KMS-11 (cell line): ENCODE measurements around the gene RMI2.

Source experiments
- H2AFZ ChIP-seq: fragments of 200-600 bp; sonication (generic); 2 replicates; pipeline ENCODE4 v1.6.1; 2016; ENCODE audit warnings: antibody characterized with exemption, mixed run types, low read depth
- H3K27ac ChIP-seq: fragments of 200-600 bp; sonication (generic); 2 replicates; pipeline ENCODE4 v1.6.1; 2016; ENCODE audit warnings: mild to moderate bottlenecking, mixed run types
- H3K27me3 ChIP-seq: fragments of 200-600 bp; sonication (generic); 2 replicates; pipeline ENCODE4 v1.6.1; 2017; ENCODE audit warnings: mild to moderate bottlenecking, low read depth, mixed run types, moderate library complexity; ENCODE audit not compliant: insufficient read depth
- H3K36me3 ChIP-seq: fragments of 200-600 bp; sonication (generic); 2 replicates; pipeline ENCODE4 v1.6.1; 2017; ENCODE audit warnings: mild to moderate bottlenecking, mixed run types; ENCODE audit not compliant: insufficient read depth
- H3K4me1 ChIP-seq: fragments of 200-600 bp; sonication (generic); 2 replicates; pipeline ENCODE4 v1.6.1; 2016; ENCODE audit warnings: mild to moderate bottlenecking, low read depth, mixed run types; ENCODE audit not compliant: poor library complexity, severe bottlenecking
- H3K4me2 ChIP-seq: fragments of 200-600 bp; sonication (generic); 2 replicates; pipeline ENCODE4 v1.7.0; 2016; ENCODE audit warnings: mild to moderate bottlenecking, mixed run types
- H3K4me3 ChIP-seq: fragments of 200-600 bp; sonication (generic); IDR thresholded peaks from 2 replicates; pipeline ENCODE4 v1.6.1; 2017; ENCODE audit warnings: low read depth, low read length, mixed read lengths; ENCODE audit not compliant: insufficient read depth
- H3K79me2 ChIP-seq: fragments of 200-600 bp; sonication (generic); 2 replicates; pipeline ENCODE4 v1.6.1; 2016; ENCODE audit warnings: low read depth, mixed run types; ENCODE audit not compliant: insufficient read depth
- H3K9ac ChIP-seq: fragments of 200-600 bp; sonication (generic); 2 replicates; pipeline ENCODE4 v1.6.1; 2016; ENCODE audit warnings: mild to moderate bottlenecking, mixed run types
- H4K20me1 ChIP-seq: fragments of 200-600 bp; sonication (generic); 2 replicates; pipeline ENCODE4 v1.6.1; 2016; ENCODE audit warnings: mild to moderate bottlenecking, mixed run types; ENCODE audit not compliant: insufficient read depth
- TF ChIP-seq, protein P1 (sequence below): fragments of 200-600 bp; sonication (generic); conservative IDR thresholded peaks from 2 replicates; pipeline ENCODE4 v1.6.1; 2017; ENCODE audit warnings: low read depth, mild to moderate bottlenecking, antibody characterized with exemption, low read length, moderate library complexity, mixed read lengths

RMI2 gene

DNA sequence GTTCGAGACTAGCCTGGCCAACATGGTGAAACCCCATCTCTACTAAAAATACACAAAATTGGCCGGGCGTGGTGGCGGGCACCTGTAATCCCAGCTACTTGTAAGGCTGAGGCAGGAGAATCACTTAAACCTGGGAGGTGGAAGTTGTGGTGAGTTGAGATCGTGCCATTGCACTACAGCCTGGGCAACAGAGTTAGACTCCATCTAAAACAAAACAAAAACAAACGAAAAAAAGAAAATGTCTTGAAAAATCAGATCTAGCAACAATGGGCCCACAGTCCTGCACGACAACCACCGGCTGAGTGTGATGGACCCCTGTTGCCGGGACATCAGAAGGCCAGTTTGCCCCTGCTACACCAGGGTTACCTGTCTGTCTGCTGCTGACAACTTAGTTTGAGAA is 3.9 kb upstream of the RMI2 start:
- Histone ChIP-seq H3K27me3 (no peaks in the 10 kb centered on the region), H3K4me3 (no peak overlapping the region), H4K20me1 (no peaks in the 10 kb centered on the region), H3K79me2 (peaks cover 6% of the 10 kb centered on the region; the same call in 1 of the 2 replicates), H3K27ac (no peak overlapping the region), H3K36me3 (no peaks in the 10 kb centered on the region), H2AFZ (no peak overlapping the region), H3K4me2 (no peak overlapping the region), H3K4me1 (peaks cover 12% of the 10 kb centered on the region), H3K9ac (no peak overlapping the region)
- TF ChIP-seq, protein P1, sequence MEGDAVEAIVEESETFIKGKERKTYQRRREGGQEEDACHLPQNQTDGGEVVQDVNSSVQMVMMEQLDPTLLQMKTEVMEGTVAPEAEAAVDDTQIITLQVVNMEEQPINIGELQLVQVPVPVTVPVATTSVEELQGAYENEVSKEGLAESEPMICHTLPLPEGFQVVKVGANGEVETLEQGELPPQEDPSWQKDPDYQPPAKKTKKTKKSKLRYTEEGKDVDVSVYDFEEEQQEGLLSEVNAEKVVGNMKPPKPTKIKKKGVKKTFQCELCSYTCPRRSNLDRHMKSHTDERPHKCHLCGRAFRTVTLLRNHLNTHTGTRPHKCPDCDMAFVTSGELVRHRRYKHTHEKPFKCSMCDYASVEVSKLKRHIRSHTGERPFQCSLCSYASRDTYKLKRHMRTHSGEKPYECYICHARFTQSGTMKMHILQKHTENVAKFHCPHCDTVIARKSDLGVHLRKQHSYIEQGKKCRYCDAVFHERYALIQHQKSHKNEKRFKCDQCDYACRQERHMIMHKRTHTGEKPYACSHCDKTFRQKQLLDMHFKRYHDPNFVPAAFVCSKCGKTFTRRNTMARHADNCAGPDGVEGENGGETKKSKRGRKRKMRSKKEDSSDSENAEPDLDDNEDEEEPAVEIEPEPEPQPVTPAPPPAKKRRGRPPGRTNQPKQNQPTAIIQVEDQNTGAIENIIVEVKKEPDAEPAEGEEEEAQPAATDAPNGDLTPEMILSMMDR: no peak

- TF ChIP-seq, protein P1: no peak
- Histone ChIP-seq H3K4me1 (peaks cover 16% of the 10 kb centered on the region), H3K4me2 (no peak overlapping the region), H3K27ac (no peak overlapping the region), H3K79me2 (peaks cover 6% of the 10 kb centered on the region; the same call in 1 of the 2 replicates), H3K4me3 (no peak overlapping the region), H3K9ac (no peak overlapping the region), H2AFZ (no peak overlapping the region), H3K27me3 (no peaks in the 10 kb centered on the region), H4K20me1 (no peaks in the 10 kb centered on the region), H3K36me3 (no peaks in the 10 kb centered on the region)
Measured at GRCh38 chr16:11342021-11342855, 3.0 kb upstream of the RMI2 start.

- H4K20me1 ChIP-seq: no peaks in the 10 kb centered on the region
- H3K36me3 ChIP-seq: no peaks in the 10 kb centered on the region
- H3K27me3 ChIP-seq: no peaks in the 10 kb centered on the region
- H3K9ac ChIP-seq: no peak overlapping the region; the same call in 1 of the 2 replicates
- no peak overlapping the region for H2AFZ ChIP-seq
- H3K79me2 ChIP-seq: peaks cover 6% of the 10 kb centered on the region; the same call in 1 of the 2 replicates
- no peak overlapping the region for H3K27ac ChIP-seq
- H3K4me3 ChIP-seq: no peak overlapping the region
- H3K4me2 ChIP-seq: peak overlapping the region; percentile 98; the same call in 1 of the 2 replicates
- peaks cover 19% of the 10 kb centered on the region for H3K4me1 ChIP-seq
- TF ChIP-seq, protein P1: no peak
Measured at GRCh38 chr16:11346700-11347319, 1.6 kb downstream of the RMI2 start.

DNA sequence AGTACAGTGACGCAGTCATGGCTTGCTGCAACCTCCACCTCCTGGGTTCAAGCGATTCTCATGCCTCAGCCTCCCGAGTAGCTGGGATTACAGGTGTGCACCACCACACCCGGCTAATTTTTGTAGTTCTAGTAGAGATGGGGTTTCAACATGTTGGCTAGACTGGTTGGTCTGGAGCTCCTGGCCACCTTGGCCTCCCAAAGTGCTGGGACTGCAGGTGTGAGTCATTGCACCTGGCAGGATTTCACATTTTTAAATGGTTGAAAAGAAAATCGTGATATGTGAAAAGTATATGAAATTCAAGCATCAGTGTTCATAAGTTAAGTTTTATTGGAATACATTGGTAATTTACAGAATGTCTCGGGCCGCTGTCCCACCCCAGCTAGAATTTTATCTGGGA is 2.6 kb downstream of the RMI2 start:
- Histone ChIP-seq H2AFZ (no peak overlapping the region), H4K20me1 (no peaks in the 10 kb centered on the region; the same call in 1 of the 2 replicates), H3K4me2 (no peak overlapping the region), H3K4me3 (no peak overlapping the region), H3K79me2 (peaks cover 6% of the 10 kb centered on the region; the same call in 1 of the 2 replicates), H3K27ac (no peak overlapping the region), H3K36me3 (no peaks in the 10 kb centered on the region), H3K27me3 (no peaks in the 10 kb centered on the region), H3K9ac (no peak overlapping the region), H3K4me1 (peaks cover 21% of the 10 kb centered on the region)
- TF ChIP-seq, protein P1: no peak
